LNCaP clone FGC (cell line): Measurements from ENCODE around the gene SLC7A5.

Experiments used
- DNase-seq: peaks from one replicate; pipeline ENCODE4 v3.0.0-alpha.2; 2011; ENCODE audit warnings: low read depth
- H3K4me3 ChIP-seq: 2 replicates; pipeline ENCODE4 v1.5.1; 2011; ENCODE audit warnings: mild to moderate bottlenecking, low read depth, low read length, control low read depth
- TF ChIP-seq, protein P1 (sequence below): IDR thresholded peaks from 2 replicates; pipeline ENCODE4 v1.5.1; 2012; ENCODE audit warnings: mild to moderate bottlenecking; ENCODE audit not compliant: control insufficient read depth, insufficient read depth; ENCODE audit errors: extremely low read depth

The SLC7A5 gene

DNA sequence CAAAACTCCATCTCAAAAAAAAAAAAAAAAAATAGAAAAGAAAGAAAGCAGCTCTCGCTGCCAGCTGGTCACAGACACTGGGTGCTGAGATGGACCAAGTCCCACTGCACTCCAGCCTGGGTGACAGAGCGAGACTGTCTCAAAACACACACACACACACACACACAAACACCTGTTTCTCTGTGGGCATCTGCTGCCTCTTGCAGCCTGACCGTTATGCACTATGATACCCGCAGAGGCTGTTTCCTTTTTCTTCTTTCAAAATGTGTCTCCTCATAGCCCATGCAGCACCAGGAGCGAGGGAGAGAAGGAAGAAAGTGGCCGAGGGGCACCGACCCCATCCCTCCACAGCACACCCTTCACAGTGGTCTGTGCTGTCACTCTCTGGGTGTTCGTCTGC, 66.6 kb downstream of the SLC7A5 start:
- no peak for DNase-seq
- TF ChIP-seq, protein P1, sequence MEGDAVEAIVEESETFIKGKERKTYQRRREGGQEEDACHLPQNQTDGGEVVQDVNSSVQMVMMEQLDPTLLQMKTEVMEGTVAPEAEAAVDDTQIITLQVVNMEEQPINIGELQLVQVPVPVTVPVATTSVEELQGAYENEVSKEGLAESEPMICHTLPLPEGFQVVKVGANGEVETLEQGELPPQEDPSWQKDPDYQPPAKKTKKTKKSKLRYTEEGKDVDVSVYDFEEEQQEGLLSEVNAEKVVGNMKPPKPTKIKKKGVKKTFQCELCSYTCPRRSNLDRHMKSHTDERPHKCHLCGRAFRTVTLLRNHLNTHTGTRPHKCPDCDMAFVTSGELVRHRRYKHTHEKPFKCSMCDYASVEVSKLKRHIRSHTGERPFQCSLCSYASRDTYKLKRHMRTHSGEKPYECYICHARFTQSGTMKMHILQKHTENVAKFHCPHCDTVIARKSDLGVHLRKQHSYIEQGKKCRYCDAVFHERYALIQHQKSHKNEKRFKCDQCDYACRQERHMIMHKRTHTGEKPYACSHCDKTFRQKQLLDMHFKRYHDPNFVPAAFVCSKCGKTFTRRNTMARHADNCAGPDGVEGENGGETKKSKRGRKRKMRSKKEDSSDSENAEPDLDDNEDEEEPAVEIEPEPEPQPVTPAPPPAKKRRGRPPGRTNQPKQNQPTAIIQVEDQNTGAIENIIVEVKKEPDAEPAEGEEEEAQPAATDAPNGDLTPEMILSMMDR, result no peak
- no peak overlapping the region for H3K4me3 ChIP-seq

DNA sequence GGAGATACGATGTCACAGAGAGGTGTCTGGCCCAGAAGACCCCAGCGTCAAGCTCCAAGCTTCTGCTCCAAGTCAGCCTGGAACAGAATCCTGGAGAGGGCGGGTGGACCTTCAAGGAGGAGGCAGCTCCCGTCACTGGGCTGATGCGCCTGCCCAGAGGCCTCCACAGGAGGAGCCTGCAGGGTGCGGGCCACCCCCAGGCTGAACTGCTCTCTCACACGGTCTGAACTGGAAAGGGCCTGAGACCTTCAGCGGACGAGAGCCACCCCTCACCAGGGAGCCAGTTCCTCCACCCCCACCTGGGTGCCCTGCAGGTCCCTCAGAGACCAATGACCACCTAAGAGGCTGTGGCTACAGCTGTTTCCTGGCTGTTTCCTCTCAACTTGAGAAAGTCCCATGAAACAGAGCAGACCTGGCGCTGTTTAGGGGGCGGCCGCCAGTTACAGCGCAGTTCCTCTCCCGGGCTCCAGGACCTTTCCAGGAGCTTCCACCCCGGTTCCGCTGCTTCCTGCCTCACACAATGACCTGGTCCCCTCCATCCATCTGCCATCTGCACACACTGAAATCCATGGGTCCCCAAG, 67.5 kb downstream of the SLC7A5 start:
- TF ChIP-seq, protein P1, result no peak
- DNase-seq, result no peak
- H3K4me3 ChIP-seq, result no peak overlapping the region

DNA sequence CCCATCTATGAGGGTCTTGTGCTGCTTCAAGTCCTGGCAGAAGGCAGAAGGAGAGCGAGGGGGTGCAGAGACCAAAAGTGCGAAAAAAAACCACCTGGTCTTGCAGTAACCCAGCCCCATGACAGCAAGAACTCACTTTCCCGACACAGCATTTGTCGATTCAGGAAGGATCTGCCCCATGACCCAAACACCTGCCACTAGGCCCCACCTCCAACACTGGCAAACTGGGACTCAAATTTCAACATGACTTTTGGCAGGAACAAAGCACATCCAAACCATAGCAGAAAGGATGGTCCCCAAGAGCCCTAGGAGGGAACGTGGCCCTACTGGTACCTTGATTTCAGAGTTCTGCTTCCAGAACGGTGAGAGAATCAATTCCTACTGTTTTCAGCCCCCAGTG, 68.8 kb downstream of the SLC7A5 start:
- DNase-seq, result no peak
- H3K4me3 ChIP-seq, result no peak overlapping the region
- TF ChIP-seq, protein P1, result no peak

DNA sequence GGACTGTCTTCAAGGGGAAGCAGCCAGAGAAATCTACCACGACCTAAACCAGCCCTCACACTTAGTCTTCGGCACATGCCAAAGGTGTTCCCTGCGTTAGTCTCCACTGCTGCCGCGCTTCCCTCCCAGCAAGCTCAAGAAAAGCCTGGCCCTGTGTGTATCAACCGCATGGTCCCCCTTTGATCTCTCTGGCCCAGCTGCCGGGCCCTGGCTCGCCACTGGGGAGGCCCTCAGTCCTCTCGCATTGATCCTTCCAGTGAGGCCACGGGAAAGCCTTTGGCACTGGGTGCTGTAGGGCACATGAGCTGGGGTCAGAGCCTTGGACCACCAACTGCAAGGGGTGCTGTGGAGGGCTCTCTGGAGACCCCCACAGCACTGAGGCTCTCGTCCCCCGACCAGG, 74.0 kb downstream of the SLC7A5 start:
- TF ChIP-seq, protein P1, result no peak
- DNase-seq, result no peak
- no peak overlapping the region for H3K4me3 ChIP-seq

DNA sequence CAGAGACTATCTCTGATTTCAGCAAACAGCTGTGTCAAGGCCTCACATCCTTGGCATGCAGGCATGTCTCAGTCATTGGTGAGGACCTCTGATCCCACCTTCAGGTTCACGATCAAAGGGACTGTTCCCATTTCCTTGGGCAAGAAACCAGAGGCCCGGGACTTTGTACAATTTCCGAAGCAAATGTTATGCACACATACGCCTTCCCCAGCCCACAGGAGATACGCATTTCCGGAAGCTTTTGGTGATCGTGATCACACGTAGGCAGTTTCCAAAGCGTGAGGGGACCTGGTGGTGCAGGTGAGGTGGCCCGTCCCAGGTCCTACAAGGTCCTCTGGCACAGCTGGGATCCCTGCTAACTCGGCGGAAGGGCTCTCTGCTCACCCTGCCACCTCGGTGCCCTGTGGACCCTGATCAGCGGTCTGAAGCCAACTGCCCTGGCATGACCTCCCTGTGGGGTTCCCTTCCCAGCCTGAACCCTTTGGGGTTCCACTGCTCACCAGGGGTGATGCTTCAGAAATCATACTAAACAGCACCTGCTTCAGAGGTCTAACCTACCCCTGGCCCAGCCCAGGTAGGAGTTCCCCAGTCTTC, 74.7 kb downstream of the SLC7A5 start:
- no peak for DNase-seq
- TF ChIP-seq, protein P1, result no peak
- H3K4me3 ChIP-seq, result no peak overlapping the region

DNA sequence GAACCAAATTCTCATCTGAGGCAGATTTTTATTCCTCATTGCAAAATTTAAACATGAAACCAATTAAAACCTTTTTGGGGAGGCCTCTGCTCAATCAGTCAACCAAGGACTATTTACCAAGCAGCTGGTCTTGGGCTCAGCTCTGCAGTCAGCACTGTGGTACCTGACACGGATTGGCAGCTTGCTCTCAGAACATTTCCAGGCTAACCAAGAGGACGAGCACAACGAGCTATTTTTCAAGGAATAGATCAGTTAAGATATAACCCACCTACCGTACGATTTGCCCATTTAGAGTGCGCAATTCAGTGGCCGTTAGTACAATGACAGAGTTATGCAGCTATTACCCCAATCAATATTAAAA, 77.1 kb downstream of the SLC7A5 start:
- no peak overlapping the region for H3K4me3 ChIP-seq
- TF ChIP-seq, protein P1, result no peak

More for the DNA sequence above, 77.1 kb downstream of the SLC7A5 start:
- DNase-seq, result no peak
